Measurements from ENCODE around the gene GART. TPM values are rescaled to one million over a fixed set of nuclear protein-coding genes. Genes with fewer than 3 reads are reported as not detected.

Gene GART
- polyA plus RNA-seq, 1 donor (not counting 4 experiments of a cell fraction or from before 2014, with no cell fraction given), result 50.3 TPM

GRCh38 chr21:33562389-33562788, 20.5 kb upstream of the GART start:
- TF ChIP-seq EZH2 (IDR thresholded peaks at IDR 0.05; ENCODE audit: low read length), result no peak
- TF ChIP-seq, protein P1, sequence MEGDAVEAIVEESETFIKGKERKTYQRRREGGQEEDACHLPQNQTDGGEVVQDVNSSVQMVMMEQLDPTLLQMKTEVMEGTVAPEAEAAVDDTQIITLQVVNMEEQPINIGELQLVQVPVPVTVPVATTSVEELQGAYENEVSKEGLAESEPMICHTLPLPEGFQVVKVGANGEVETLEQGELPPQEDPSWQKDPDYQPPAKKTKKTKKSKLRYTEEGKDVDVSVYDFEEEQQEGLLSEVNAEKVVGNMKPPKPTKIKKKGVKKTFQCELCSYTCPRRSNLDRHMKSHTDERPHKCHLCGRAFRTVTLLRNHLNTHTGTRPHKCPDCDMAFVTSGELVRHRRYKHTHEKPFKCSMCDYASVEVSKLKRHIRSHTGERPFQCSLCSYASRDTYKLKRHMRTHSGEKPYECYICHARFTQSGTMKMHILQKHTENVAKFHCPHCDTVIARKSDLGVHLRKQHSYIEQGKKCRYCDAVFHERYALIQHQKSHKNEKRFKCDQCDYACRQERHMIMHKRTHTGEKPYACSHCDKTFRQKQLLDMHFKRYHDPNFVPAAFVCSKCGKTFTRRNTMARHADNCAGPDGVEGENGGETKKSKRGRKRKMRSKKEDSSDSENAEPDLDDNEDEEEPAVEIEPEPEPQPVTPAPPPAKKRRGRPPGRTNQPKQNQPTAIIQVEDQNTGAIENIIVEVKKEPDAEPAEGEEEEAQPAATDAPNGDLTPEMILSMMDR (optimal IDR thresholded peaks at IDR 0.05 in 1 of 3, IDR thresholded peaks at IDR 0.05 in 1 of 3, conservative IDR thresholded peaks at IDR 0.05 in 1 of 3; ENCODE audit: extremely low read depth in 1 of 3, insufficient read depth in 2 of 3, low read length in 3 of 3), result no peak
- no peak overlapping the region for H2AFZ ChIP-seq (ENCODE audit: control insufficient read depth, low read length)
- H4K20me1 ChIP-seq (ENCODE audit: control insufficient read depth, extremely low read depth, insufficient read depth, low read length), result no peaks in the 10 kb centered on the region
- no peaks in the 10 kb centered on the region for H3K27me3 ChIP-seq (ENCODE audit: control insufficient read depth, extremely low read depth, insufficient read depth, low read length)
- H3K4me1 ChIP-seq (ENCODE audit: control insufficient read depth, extremely low read depth, insufficient read depth, low read length), result peaks cover under 1% of the 10 kb centered on the region
- peaks cover 59% of the 10 kb centered on the region for H3K79me2 ChIP-seq (ENCODE audit: control insufficient read depth, insufficient read depth, low read length)
- no peak overlapping the region for H3K9ac ChIP-seq (ENCODE audit: control insufficient read depth, extremely low read depth, insufficient read depth, low read length)
- FAIRE-seq, result no peak
- DNase-seq (ENCODE audit: low read depth, low spot score), result no peak
- dilution Hi-C loops (cut with MboI; ENCODE audit: extremely low pct_ligation_motif_present, low sequenced_read_pairs), result no loop called here
- H3K4me2 ChIP-seq (ENCODE audit: control insufficient read depth, extremely low read depth, insufficient read depth, low read depth, low read length), result no peak overlapping the region
- H3K27ac ChIP-seq (ENCODE audit: control insufficient read depth, insufficient read depth, low read length), result no peak overlapping the region
- H3K9me1 ChIP-seq (ENCODE audit: control insufficient read depth, extremely low read depth, insufficient read depth, low read length), result no peaks in the 10 kb centered on the region
- no peak overlapping the region for H3K4me3 ChIP-seq (ENCODE audit: control insufficient read depth in 2 of 3, extremely low read depth in 1 of 3, insufficient read depth in 2 of 3, low read depth in 1 of 3, low read length in 3 of 3)
- H3K36me3 ChIP-seq (ENCODE audit: control insufficient read depth in 2 of 2, extremely low read depth in 1 of 2, insufficient read depth in 2 of 2, low read length in 2 of 2), result peaks cover 14 to 29% of the 10 kb centered on the region in 2 experiments
- H3K9me3 ChIP-seq (ENCODE audit: control insufficient read depth, low read depth, low read length), result no peaks in the 10 kb centered on the region

GRCh38 chr21:33561373-33561772, 19.5 kb upstream of the GART start:
- dilution Hi-C loops (cut with MboI; ENCODE audit: extremely low pct_ligation_motif_present, low sequenced_read_pairs), result no loop called here
- H3K9me1 ChIP-seq (ENCODE audit: control insufficient read depth, extremely low read depth, insufficient read depth, low read length), result no peaks in the 10 kb centered on the region
- no peak for DNase-seq (ENCODE audit: low read depth, low spot score)
- H4K20me1 ChIP-seq (ENCODE audit: control insufficient read depth, extremely low read depth, insufficient read depth, low read length), result peaks cover under 1% of the 10 kb centered on the region
- H2AFZ ChIP-seq (ENCODE audit: control insufficient read depth, low read length), result no peak overlapping the region
- no peak overlapping the region for H3K27ac ChIP-seq (ENCODE audit: control insufficient read depth, insufficient read depth, low read length)
- no peaks in the 10 kb centered on the region for H3K9me3 ChIP-seq (ENCODE audit: control insufficient read depth, low read depth, low read length)
- no peaks in the 10 kb centered on the region for H3K4me1 ChIP-seq (ENCODE audit: control insufficient read depth, extremely low read depth, insufficient read depth, low read length)
- H3K4me2 ChIP-seq (ENCODE audit: control insufficient read depth, extremely low read depth, insufficient read depth, low read depth, low read length), result no peak overlapping the region
- no peak overlapping the region for H3K4me3 ChIP-seq (ENCODE audit: control insufficient read depth in 2 of 3, extremely low read depth in 1 of 3, insufficient read depth in 2 of 3, low read depth in 1 of 3, low read length in 3 of 3)
- no peak overlapping the region for H3K9ac ChIP-seq (ENCODE audit: control insufficient read depth, extremely low read depth, insufficient read depth, low read length)
- H3K79me2 ChIP-seq (ENCODE audit: control insufficient read depth, insufficient read depth, low read length), result peaks cover 68% of the 10 kb centered on the region
- no peaks in the 10 kb centered on the region for H3K27me3 ChIP-seq (ENCODE audit: control insufficient read depth, extremely low read depth, insufficient read depth, low read length)
- FAIRE-seq, result no peak
- peaks cover 19 to 31% of the 10 kb centered on the region in 2 experiments for H3K36me3 ChIP-seq (ENCODE audit: control insufficient read depth in 2 of 2, extremely low read depth in 1 of 2, insufficient read depth in 2 of 2, low read length in 2 of 2)
- TF ChIP-seq, protein P1 (optimal IDR thresholded peaks at IDR 0.05 in 1 of 3, IDR thresholded peaks at IDR 0.05 in 1 of 3, conservative IDR thresholded peaks at IDR 0.05 in 1 of 3; ENCODE audit: extremely low read depth in 1 of 3, insufficient read depth in 2 of 3, low read length in 3 of 3), result no peak
- no peak for TF ChIP-seq EZH2 (IDR thresholded peaks at IDR 0.05; ENCODE audit: low read length)
